ENCODE results near the gene APBA2. TPM values are rescaled to one million over a fixed set of nuclear protein-coding genes. Genes with fewer than 3 reads are reported as not detected.

The APBA2 gene
- total and polyA plus RNA-seq, 2 donors: 6.7 to 15.3 TPM

DNA sequence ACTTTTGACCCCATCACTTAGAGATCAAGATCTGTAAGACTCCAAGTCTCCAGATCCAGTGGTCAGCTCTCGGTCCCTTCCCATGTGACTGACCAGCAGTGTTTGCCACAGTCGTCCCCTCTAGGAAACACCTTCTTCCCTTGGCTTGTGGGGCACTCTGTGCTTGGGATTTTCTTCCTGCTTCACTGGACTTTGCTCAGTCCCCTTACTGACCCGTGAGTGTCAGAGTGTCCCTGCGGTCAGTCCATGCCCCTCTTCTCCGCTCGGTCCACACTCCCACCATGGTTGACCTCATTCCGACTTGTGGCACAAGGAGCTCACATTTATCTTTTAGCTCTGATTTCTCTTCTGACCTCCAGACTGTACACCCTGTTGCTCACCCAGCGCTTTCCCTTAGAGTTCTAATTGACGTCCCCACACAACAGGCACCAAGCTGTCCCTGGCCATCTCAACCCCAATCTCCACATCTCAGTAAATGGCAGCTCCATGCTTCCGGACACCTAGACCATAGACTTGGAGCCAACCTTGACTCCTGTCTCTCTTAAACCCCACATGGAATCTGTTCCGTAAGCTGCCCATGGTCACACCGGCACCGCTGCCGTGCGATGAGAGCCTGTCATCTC lies 67.9 kb downstream of the APBA2 start:
- no peaks in the 10 kb centered on the region for H3K36me3 ChIP-seq (ENCODE audit: control insufficient read depth in 2 of 2, insufficient read depth in 2 of 2, low read length in 1 of 2)
- peak overlapping the region in 1 of 2 donors; percentile 9 for H3K27ac ChIP-seq (ENCODE audit: low read depth in 1 of 2, low read length in 1 of 2)
- H3K4me1 ChIP-seq (ENCODE audit: control insufficient read depth in 2 of 2, insufficient read depth in 2 of 2, low read length in 2 of 2): peaks cover 24 to 29% of the 10 kb centered on the region in 2 donors
- no peak overlapping the region for H3K4me3 ChIP-seq (ENCODE audit: low read length in 2 of 2)
- no peaks in the 10 kb centered on the region for H3K27me3 ChIP-seq (ENCODE audit: control insufficient read depth in 2 of 2, insufficient read depth in 1 of 2, low read length in 1 of 2)
- H3K9me3 ChIP-seq (ENCODE audit: control insufficient read depth in 2 of 2, insufficient read depth in 1 of 2, low read length in 1 of 2): no peaks in the 10 kb centered on the region
- DNase-seq (ENCODE audit: low read depth in 6 of 9, low spot score in 9 of 9): no peak
- 96% methylated on average over 15 of the region's 15 CpGs for WGBS

DNA sequence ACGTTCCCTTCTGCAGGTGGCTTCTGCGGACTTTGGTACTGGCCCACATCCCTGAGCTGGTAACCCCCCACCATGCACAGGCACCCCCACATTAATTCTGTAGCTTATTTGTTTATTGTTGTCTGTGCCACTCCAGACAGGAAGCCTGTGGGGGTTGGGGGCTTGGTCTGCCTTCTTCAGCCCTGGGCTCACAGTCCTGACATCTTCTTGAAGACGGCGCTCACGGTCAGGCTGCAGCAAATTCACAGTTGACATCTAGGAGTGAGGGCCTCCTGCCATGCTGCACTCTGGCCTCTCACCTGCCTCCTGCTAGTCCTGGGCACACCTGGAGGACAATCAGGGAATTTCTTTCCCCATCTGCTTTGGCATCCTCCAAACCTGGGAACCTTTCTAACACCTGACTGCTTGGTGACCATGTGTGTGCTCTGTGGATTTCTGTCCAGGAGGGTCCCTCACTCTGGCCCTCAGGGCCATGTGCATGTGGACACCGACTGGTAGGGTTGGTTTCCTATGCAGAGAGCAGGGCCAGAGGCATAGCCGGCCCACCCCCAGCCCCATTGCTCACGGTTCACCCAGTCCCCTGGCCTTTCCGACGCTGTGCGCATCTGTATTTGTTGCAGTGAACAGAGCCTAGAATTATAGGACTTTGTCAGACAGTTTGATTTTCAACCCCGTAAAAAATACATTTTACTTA lies 68.8 kb downstream of the APBA2 start:
- WGBS: 69% methylated on average over 12 of the region's 12 CpGs
- no peaks in the 10 kb centered on the region for H3K36me3 ChIP-seq (ENCODE audit: control insufficient read depth in 2 of 2, insufficient read depth in 2 of 2, low read length in 1 of 2)
- H3K27ac ChIP-seq (ENCODE audit: low read depth in 1 of 2, low read length in 1 of 2): peak overlapping the region in 1 of 2 donors; percentile 10
- no peak overlapping the region for H3K4me3 ChIP-seq (ENCODE audit: low read length in 2 of 2)
- H3K4me1 ChIP-seq (ENCODE audit: control insufficient read depth in 2 of 2, insufficient read depth in 2 of 2, low read length in 2 of 2): peaks cover 18 to 22% of the 10 kb centered on the region in 2 donors
- no peaks in the 10 kb centered on the region for H3K9me3 ChIP-seq (ENCODE audit: control insufficient read depth in 2 of 2, insufficient read depth in 1 of 2, low read length in 1 of 2)
- no peak for DNase-seq (ENCODE audit: low read depth in 6 of 9, low spot score in 9 of 9)
- H3K27me3 ChIP-seq (ENCODE audit: control insufficient read depth in 2 of 2, insufficient read depth in 1 of 2, low read length in 1 of 2): no peaks in the 10 kb centered on the region

DNA sequence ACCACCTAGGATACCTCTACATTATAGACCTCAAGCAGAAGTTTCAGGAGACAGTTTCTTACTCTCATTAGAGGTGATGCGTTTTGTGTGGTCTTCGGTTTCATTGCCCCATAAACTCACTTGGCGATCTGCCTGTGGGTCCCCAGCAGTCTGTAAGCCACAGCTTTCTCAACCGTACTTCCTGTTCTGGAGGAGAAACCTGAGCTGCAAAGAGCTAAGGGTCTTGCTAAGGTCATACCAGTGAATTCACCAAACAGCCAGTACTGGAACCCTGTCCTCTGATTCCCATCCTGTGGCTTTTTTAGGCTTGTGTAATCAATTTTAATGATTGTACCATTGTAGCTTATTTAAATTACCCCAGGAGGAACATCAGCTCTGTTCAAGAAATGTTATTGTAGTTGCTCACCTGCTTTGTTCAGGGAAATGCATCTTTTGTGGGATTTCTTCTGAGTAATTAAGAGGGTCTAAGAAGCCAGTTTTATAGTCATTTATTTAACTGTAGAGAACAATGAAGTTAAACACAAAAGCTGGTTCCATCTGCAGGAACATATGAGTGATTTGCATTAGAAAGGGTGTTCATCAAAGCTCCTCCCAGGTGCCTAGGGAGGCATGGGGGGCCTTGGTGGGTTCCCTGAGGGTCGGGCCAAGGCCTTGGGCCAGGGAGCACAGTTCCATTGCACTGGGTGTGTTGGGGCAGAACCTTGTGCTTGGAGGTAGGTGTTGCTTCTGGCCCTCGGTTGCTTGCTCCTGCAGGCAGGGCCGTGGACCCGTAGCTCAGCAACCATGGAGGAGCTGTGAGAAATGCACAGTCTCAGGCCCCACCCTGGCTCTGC lies 69.6 kb downstream of the APBA2 start:
- 45% methylated on average over 8 of the region's 8 CpGs for WGBS
- Histone ChIP-seq H3K4me1 (ENCODE audit: control insufficient read depth in 2 of 2, insufficient read depth in 2 of 2, low read length in 2 of 2) (peaks cover 18 to 22% of the 10 kb centered on the region in 2 donors), H3K27ac (ENCODE audit: low read depth in 1 of 2, low read length in 1 of 2) (peak overlapping the region in 1 of 2 donors; percentile 37), H3K36me3 (ENCODE audit: control insufficient read depth in 2 of 2, insufficient read depth in 2 of 2, low read length in 1 of 2) (no peaks in the 10 kb centered on the region), H3K27me3 (ENCODE audit: control insufficient read depth in 2 of 2, insufficient read depth in 1 of 2, low read length in 1 of 2) (no peaks in the 10 kb centered on the region), H3K9me3 (ENCODE audit: control insufficient read depth in 2 of 2, insufficient read depth in 1 of 2, low read length in 1 of 2) (no peaks in the 10 kb centered on the region), H3K4me3 (ENCODE audit: low read length in 2 of 2) (no peak overlapping the region)
- peak in 1 of 9 donors; percentile 59 for DNase-seq (ENCODE audit: low read depth in 6 of 9, low spot score in 9 of 9)

DNA sequence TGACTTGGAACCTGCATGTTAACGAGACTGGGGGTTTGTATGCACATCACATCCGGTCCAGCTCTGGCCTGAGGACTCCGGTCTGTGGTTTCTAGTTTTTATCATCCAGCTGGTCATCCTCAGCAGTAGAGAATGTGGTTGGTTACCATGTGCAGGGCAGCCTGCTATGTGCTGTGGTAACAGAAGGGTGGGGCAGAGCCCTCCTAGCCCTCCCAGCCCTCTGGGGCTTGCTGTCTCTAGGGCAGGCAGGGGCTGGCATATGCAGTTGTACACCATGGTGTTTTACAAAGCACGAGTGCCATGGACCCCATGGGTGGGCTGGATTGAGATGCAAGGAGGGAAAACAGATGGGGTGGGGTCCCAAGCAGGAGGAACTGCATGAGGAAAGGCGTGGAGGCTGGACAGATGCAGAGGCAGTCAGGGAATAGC lies 70.2 kb downstream of the APBA2 start:
- H3K27ac ChIP-seq (ENCODE audit: low read depth in 1 of 2, low read length in 1 of 2): no peak overlapping the region
- H3K36me3 ChIP-seq (ENCODE audit: control insufficient read depth in 2 of 2, insufficient read depth in 2 of 2, low read length in 1 of 2): no peaks in the 10 kb centered on the region
- H3K27me3 ChIP-seq (ENCODE audit: control insufficient read depth in 2 of 2, insufficient read depth in 1 of 2, low read length in 1 of 2): no peaks in the 10 kb centered on the region
- no peaks in the 10 kb centered on the region for H3K9me3 ChIP-seq (ENCODE audit: control insufficient read depth in 2 of 2, insufficient read depth in 1 of 2, low read length in 1 of 2)
- DNase-seq (ENCODE audit: low read depth in 6 of 9, low spot score in 9 of 9): no peak
- H3K4me3 ChIP-seq (ENCODE audit: low read length in 2 of 2): no peak overlapping the region
- H3K4me1 ChIP-seq (ENCODE audit: control insufficient read depth in 2 of 2, insufficient read depth in 2 of 2, low read length in 2 of 2): peaks cover 18 to 22% of the 10 kb centered on the region in 2 donors
- 64% methylated on average over 5 of the region's 5 CpGs for WGBS

DNA sequence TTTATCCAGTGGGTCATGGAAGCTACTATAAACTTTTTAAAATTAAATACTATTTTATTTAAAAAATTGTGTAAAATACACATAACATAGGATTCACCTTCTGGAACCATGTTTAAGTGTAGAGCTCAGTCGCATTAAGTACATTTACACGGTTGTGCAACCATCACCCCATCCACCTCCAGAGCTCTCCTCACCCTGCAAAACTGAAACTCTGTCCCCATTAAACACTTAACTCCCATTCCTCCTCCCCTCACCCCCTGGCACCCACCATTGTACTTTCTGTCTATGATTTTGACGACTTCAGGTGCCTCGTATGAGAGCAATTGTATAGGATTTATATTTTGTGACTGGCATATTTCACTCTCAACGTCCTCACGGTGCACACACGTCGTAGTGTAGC lies 70.7 kb downstream of the APBA2 start:
- Histone ChIP-seq H3K36me3 (ENCODE audit: control insufficient read depth in 2 of 2, insufficient read depth in 2 of 2, low read length in 1 of 2) (no peaks in the 10 kb centered on the region), H3K4me3 (ENCODE audit: low read length in 2 of 2) (no peak overlapping the region), H3K27me3 (ENCODE audit: control insufficient read depth in 2 of 2, insufficient read depth in 1 of 2, low read length in 1 of 2) (no peaks in the 10 kb centered on the region), H3K27ac (ENCODE audit: low read depth in 1 of 2, low read length in 1 of 2) (no peak overlapping the region), H3K4me1 (ENCODE audit: control insufficient read depth in 2 of 2, insufficient read depth in 2 of 2, low read length in 2 of 2) (peaks cover 18 to 22% of the 10 kb centered on the region in 2 donors), H3K9me3 (ENCODE audit: control insufficient read depth in 2 of 2, insufficient read depth in 1 of 2, low read length in 1 of 2) (no peaks in the 10 kb centered on the region)
- DNase-seq (ENCODE audit: low read depth in 6 of 9, low spot score in 9 of 9): no peak
- WGBS: 97% methylated on average over 8 of the region's 8 CpGs

DNA sequence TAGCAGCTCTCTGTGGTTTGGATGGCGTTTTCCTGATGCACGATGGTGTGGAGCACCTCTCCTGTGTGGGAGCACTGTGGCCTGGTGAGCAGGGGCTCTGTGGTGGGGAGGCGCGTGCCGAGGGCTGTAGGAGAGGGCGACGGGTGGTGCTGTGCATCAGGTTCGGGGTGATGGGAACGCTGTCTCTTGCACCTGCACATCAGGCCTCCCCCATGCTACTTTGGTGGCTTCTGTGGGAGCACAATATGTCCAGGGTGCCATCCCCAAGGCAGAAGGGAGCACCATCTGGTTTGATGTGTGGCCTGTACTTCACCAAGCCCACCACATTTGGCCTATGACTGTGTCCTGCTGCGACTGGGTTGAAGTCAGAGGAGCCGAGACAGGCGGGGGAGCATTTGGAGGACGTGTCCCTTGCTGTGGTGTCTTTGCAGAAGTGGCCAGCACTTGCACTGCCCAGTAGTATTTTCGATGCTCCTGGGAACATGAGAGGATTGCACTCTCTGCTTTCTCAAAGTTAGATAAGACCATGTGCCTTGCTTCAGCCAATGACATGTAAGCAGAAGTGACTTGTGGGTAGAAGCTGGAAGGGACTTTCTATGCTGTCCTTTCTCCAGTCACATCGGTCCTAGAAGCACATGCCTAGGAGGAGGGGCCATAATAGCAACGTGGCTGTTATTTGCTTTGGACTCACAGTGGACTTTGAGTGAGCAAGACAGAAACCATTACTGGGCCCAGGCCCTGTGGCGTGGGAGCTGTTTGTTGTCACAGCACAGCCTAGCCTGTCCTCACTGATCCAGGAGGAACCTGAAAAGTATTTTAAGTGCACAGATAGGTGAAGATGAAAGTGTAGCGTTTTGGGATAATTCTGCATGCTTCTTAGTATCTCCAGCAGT lies 72.1 kb downstream of the APBA2 start:
- H3K9me3 ChIP-seq (ENCODE audit: control insufficient read depth in 2 of 2, insufficient read depth in 1 of 2, low read length in 1 of 2): no peaks in the 10 kb centered on the region
- WGBS: 77% methylated on average over 18 of the region's 18 CpGs
- H3K36me3 ChIP-seq (ENCODE audit: control insufficient read depth in 2 of 2, insufficient read depth in 2 of 2, low read length in 1 of 2): no peaks in the 10 kb centered on the region
- no peak overlapping the region for H3K4me3 ChIP-seq (ENCODE audit: low read length in 2 of 2)
- H3K27ac ChIP-seq (ENCODE audit: low read depth in 1 of 2, low read length in 1 of 2): no peak overlapping the region
- no peaks in the 10 kb centered on the region for H3K27me3 ChIP-seq (ENCODE audit: control insufficient read depth in 2 of 2, insufficient read depth in 1 of 2, low read length in 1 of 2)
- peaks cover 18 to 22% of the 10 kb centered on the region in 2 donors for H3K4me1 ChIP-seq (ENCODE audit: control insufficient read depth in 2 of 2, insufficient read depth in 2 of 2, low read length in 2 of 2)
- no peak for DNase-seq (ENCODE audit: low read depth in 6 of 9, low spot score in 9 of 9)

DNA sequence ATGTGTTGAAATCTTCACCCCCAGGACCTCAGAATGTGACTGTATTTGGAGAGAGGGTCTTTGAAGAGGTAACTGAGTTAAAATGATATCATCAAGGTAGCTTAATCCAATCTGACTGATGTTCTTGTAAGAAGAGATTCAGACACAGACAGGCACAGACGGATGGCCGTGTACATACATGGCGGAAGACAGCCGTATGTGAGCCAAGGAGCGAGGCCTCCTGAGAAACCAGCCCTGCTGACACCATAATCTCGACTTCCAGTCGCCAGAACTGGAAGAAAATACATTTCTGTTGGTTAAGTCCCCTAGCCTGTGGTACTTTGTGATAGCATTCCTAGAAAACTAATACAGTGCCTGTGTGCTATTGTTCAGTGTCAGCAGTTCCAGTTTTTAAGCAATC lies 73.6 kb downstream of the APBA2 start:
- 88% methylated on average over 7 of the region's 7 CpGs for WGBS

DNA sequence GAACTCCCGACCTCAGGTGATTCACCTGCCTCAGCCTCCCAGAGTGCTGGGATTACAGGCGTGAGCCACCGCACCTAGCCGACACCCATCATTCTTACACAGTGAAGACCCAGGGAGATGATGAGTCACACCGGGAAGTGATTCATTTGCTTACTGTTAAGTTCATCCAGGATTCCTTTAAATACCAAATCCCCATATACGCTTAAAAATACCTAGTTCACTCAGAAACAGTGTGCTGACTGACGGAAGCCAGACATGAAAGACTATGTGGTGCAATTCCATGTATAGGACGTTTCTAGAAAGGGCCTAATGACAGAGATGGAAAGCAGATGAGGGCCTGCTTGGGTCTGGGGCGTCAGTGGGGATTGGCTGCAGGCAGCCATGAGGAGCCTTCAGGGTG lies 75.2 kb downstream of the APBA2 start:
- DNase-seq (ENCODE audit: low read depth in 6 of 9, low spot score in 9 of 9): no peak
- Histone ChIP-seq H3K9me3 (ENCODE audit: control insufficient read depth in 2 of 2, insufficient read depth in 1 of 2, low read length in 1 of 2) (no peaks in the 10 kb centered on the region), H3K27me3 (ENCODE audit: control insufficient read depth in 2 of 2, insufficient read depth in 1 of 2, low read length in 1 of 2) (no peaks in the 10 kb centered on the region), H3K4me3 (ENCODE audit: low read length in 2 of 2) (no peak overlapping the region), H3K27ac (ENCODE audit: low read depth in 1 of 2, low read length in 1 of 2) (no peak overlapping the region), H3K36me3 (ENCODE audit: control insufficient read depth in 2 of 2, insufficient read depth in 2 of 2, low read length in 1 of 2) (no peaks in the 10 kb centered on the region), H3K4me1 (ENCODE audit: control insufficient read depth in 2 of 2, insufficient read depth in 2 of 2, low read length in 2 of 2) (peaks cover 1 to 2% of the 10 kb centered on the region in 2 donors)
- WGBS: 88% methylated on average over 9 of the region's 9 CpGs

More for the DNA sequence above, 73.6 kb downstream of the APBA2 start:
- Histone ChIP-seq H3K4me3 (ENCODE audit: low read length in 2 of 2) (no peak overlapping the region), H3K4me1 (ENCODE audit: control insufficient read depth in 2 of 2, insufficient read depth in 2 of 2, low read length in 2 of 2) (peaks cover 14 to 16% of the 10 kb centered on the region in 2 donors), H3K27ac (ENCODE audit: low read depth in 1 of 2, low read length in 1 of 2) (no peak overlapping the region), H3K27me3 (ENCODE audit: control insufficient read depth in 2 of 2, insufficient read depth in 1 of 2, low read length in 1 of 2) (no peaks in the 10 kb centered on the region), H3K36me3 (ENCODE audit: control insufficient read depth in 2 of 2, insufficient read depth in 2 of 2, low read length in 1 of 2) (no peaks in the 10 kb centered on the region), H3K9me3 (ENCODE audit: control insufficient read depth in 2 of 2, insufficient read depth in 1 of 2, low read length in 1 of 2) (no peaks in the 10 kb centered on the region)
- DNase-seq (ENCODE audit: low read depth in 6 of 9, low spot score in 9 of 9): no peak
